ENCODE results near the gene ADARB2.
"Not testable (repeated sequence)": the region's sequence is repeated elsewhere in the genome, so short reads cannot be mapped to it uniquely, and the experiment has no call there.

Gene ADARB2

DNA sequence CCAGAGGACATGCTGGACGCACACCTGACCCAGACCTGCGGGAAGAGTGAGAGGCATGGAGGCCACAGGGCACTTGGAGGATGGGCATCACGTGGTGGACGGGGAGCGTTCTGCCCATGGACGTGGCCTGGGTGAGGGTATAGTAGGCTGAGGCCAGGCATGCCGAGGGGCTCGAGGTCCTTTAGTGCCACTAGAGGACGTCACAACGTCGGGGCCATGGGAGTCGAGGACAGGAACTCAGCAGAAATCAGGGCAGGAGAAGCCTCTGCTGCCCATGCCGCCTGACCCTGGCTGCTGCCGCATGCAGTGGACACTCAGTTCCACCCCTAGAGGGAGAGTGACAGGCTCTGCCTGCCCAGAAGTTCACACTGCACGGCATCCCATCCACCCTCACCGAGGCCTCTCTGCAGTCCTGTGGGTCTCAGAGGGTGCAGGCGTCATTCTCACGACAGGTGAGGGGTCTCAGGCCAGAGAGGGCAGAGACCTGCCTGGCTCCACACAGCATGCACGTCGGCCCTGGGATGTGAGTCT lies 198.7 kb downstream of the ADARB2 start:
- no peak for DNase-seq

DNA sequence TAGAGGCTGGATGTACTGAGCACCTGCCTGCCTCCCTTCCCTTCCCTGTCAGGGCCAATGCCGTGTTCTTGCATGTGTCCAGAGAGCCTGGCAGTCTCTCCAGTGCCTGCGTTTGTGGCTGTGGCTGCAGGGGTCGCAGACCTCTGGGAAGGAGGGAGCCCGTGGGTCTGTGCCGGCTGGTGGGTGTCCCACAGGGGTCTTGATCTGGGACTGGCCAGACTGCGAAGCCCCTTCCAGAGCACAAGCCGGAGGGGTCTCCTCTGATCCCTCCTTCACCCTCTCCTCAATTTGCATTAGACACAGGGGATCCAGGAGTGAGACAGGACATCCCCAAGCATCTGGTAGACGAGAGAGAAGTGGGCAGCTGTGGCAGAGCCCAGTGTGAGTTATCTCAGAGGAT lies 199.2 kb downstream of the ADARB2 start:
- no peak for DNase-seq

GRCh38 chr10:1537449-1537848 lies 199.9 kb downstream of the ADARB2 start:
- not testable (repeated sequence) for DNase-seq

DNA sequence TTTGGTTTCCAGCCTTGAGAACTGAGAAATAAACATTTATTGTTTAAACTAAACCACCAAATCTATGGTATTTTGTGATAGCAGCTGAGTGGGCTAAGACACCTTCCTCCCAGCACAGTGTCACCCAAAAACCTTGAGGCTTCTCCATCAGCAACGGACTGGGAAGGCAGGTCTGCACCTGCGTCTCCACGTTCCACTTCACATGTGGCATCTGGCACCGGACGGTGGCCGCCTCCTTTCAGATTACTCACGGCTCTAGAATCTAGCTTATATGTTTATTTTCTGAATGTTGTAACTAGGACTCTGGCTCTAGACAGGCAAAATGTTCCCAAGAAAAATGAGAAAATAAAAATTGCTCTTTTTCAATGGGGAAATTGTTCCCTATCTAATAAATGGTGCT lies 201.0 kb downstream of the ADARB2 start:
- no peak for DNase-seq

- DNase-seq = no peak
Observed at GRCh38 chr10:1535301-1535965, 201.9 kb downstream of the ADARB2 start.

GRCh38 chr10:1534820-1535219 lies 202.5 kb downstream of the ADARB2 start:
- DNase-seq = no peak

- DNase-seq = no peak
Observed at GRCh38 chr10:1532636-1533035, 204.7 kb downstream of the ADARB2 start.

GRCh38 chr10:1531883-1532597 lies 205.3 kb downstream of the ADARB2 start:
- no peak for DNase-seq

DNA sequence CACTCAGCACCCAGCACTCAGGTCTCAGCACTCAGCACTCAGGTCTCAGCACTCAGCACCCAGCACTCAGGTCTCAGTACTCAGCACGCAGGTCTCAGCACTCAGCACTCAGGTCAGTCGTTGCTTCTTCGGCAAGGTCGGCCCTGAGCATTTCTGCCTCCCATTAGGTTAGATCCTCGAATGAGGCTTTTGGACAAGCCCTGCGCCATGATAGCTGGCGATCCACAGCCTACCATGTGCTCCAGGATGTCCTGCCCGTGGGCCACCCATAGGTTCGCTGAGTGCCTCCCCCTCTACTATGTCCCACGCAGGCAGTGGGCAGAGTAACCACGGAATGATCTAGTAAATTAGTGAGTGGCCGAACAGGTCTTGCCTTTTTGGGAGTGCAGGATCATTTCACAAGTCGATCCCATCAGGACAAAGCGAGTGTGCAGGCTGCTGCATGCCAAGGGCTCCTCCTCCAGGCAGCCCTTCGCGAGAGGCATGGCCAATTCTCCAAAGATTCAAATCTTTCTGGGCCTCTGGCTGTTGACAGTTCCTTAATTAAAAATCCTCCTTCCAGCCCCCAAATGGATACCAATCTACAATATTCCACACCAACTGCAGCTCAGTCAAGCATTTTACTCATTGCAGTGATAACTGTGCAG lies 206.3 kb downstream of the ADARB2 start:
- DNase-seq = no peak

DNA sequence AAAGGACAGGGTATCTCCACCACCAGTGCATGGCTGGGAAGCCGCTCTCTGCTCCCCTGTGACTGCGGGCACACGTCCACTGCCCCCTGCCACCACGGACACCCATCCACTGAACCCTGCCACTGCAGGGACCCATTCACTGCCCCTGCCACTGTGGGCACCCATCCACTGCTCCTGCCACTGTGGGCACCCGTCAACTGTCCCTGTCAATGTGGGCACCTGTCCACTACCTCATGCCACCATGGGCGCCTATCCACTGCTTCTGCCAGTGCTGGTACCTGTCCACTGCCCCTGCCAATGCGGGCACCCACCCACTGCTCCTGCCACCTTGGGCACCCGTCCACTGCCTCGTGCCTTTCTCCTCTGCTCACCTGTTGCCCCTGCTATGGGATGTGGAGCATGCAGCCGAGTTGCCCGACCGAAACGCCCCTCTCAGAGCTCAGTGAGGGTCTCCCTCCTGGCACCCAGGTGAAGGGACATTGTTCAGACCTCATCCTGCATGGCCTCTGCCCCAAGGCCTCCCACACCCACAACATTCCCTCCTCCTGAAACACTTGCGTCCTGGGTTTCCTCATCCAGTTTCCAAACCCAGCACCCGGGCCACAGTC lies 207.4 kb downstream of the ADARB2 start:
- DNase-seq = no peak

- no peak for DNase-seq
Observed at GRCh38 chr10:1527951-1528350, 209.4 kb downstream of the ADARB2 start.

- no peak for DNase-seq
Observed at GRCh38 chr10:1526436-1527055, 210.8 kb downstream of the ADARB2 start.

- DNase-seq = no peak
Observed at GRCh38 chr10:1525354-1526162, 211.8 kb downstream of the ADARB2 start.

DNA sequence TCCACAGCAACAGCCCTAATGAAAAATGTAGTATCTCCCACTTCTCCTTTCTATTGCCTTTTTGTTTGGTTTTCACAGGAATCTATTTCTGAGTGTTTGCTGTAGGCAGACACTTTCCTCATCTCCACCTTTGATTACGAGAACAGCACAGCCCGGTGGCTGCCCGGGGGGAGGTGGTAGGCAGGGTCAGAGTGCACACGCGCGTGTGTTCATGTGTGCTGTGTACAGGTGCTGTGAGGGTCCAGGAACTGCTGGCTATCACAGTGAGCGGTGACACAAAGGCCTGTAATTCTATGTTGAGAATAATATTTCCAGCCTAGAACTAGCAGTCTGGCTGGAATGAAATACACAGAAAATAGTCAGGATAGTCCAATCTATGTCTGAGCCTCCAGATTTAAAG lies 212.8 kb downstream of the ADARB2 start:
- no peak for DNase-seq

GRCh38 chr10:1523221-1523620 lies 214.1 kb downstream of the ADARB2 start:
- no peak for DNase-seq

- DNase-seq = no peak
Observed at GRCh38 chr10:1522237-1522636, 215.1 kb downstream of the ADARB2 start.

GRCh38 chr10:1521741-1522140 lies 215.6 kb downstream of the ADARB2 start:
- DNase-seq = no peak

GRCh38 chr10:1520909-1521565 lies 216.3 kb downstream of the ADARB2 start:
- no peak for DNase-seq

GRCh38 chr10:1519391-1519790 lies 217.9 kb downstream of the ADARB2 start:
- no peak for DNase-seq

GRCh38 chr10:1517684-1518083 lies 219.6 kb downstream of the ADARB2 start:
- no peak for DNase-seq

- DNase-seq = no peak
Observed at GRCh38 chr10:1516492-1517165, 220.7 kb downstream of the ADARB2 start.

All from suppressor macrophage treated with lipopolysaccharide for 4 hours (primary cell).